Hepatocyte (in vitro differentiated cells): ENCODE results near the gene LRP1B. TPM values are rescaled to one million over a fixed set of nuclear protein-coding genes. Genes with fewer than 3 reads are reported as not detected.

Source experiments
- DNase-seq: peaks from one replicate; pipeline ENCODE4 v3.0.0-alpha.2; 2016; ENCODE audit warnings: low spot score
- H2AFZ ChIP-seq: fragments of 200-600 bp; sonication (generic); 2 replicates; pipeline ENCODE4 v1.6.0; 2016; ENCODE audit warnings: antibody characterized with exemption, mild to moderate bottlenecking
- H3K27ac ChIP-seq: fragments of 200-600 bp; sonication (generic); 2 replicates; pipeline ENCODE4 v1.5.1; 2016; ENCODE audit warnings: mild to moderate bottlenecking
- H3K27me3 ChIP-seq: fragments of 200-600 bp; sonication (generic); 2 replicates; pipeline ENCODE4 v1.6.1; 2016
- H3K36me3 ChIP-seq: fragments of 200-600 bp; sonication (generic); replicated peaks from 2 replicates; pipeline ENCODE4 v1.5.1; 2016; ENCODE audit warnings: low read depth; ENCODE audit not compliant: insufficient read depth
- H3K4me1 ChIP-seq: fragments of 200-600 bp; sonication (generic); 2 replicates; pipeline ENCODE4 v1.5.1; 2016; ENCODE audit warnings: mild to moderate bottlenecking, moderate library complexity; ENCODE audit not compliant: insufficient read depth
- H3K4me2 ChIP-seq: fragments of 200-600 bp; sonication (generic); 2 replicates; pipeline ENCODE4 v1.6.0; 2016
- H3K4me3 ChIP-seq: fragments of 200-600 bp; sonication (generic); 2 replicates; pipeline ENCODE4 v1.5.1; 2016; ENCODE audit warnings: mild to moderate bottlenecking
- H3K79me2 ChIP-seq: fragments of 200-600 bp; sonication (generic); 2 replicates; pipeline ENCODE4 v1.6.0; 2017; ENCODE audit warnings: mild to moderate bottlenecking
- H3K9me2 ChIP-seq: fragments of 200-600 bp; sonication (generic); replicated peaks from 2 replicates; pipeline ENCODE4 v1.6.0; 2017; ENCODE audit warnings: mild to moderate bottlenecking; ENCODE audit not compliant: insufficient read depth
- H3K9me3 ChIP-seq: fragments of 200-600 bp; sonication (generic); 2 replicates; pipeline ENCODE4 v1.5.1; 2016; ENCODE audit warnings: low read depth, mild to moderate bottlenecking
- H4K20me1 ChIP-seq: fragments of 200-600 bp; sonication (generic); 2 replicates; pipeline ENCODE4 v1.6.0; 2016; ENCODE audit warnings: mild to moderate bottlenecking; ENCODE audit not compliant: insufficient read depth, poor library complexity, severe bottlenecking
- EZH2 ChIP-seq: fragments of 200-600 bp; sonication (generic); IDR thresholded peaks from 2 replicates; pipeline ENCODE4 v1.6.1; 2016; ENCODE audit warnings: antibody characterized with exemption, mild to moderate bottlenecking, borderline replicate concordance
- EZH2phosphoT487 ChIP-seq: fragments of 200-600 bp; sonication (generic); IDR thresholded peaks from one replicate; pipeline ENCODE4 v1.6.1; 2018; ENCODE audit warnings: antibody characterized with exemption, mild to moderate bottlenecking, low read depth, moderate library complexity; ENCODE audit not compliant: unreplicated experiment, severe bottlenecking
- WGBS: methylation state at CpG from one replicate; pipeline ENCODE4 v1.1.6; 2016; ENCODE audit warnings: low lambda C conversion rate; ENCODE audit errors: missing lambda C conversion rate; 5-methylcytosine and 5-hydroxymethylcytosine counted together
- polyA plus RNA-seq: library from polyadenylated mRNA; unstranded; fragments of >200 nt; fragmentation: Nextera tagmentation; extraction: Ambion mirVana; gene quantifications from 2 replicates; pipeline ENCODE4 v1.2.1, GENCODE V29; 2016
- total RNA-seq: library from RNA; depleted of rRNA; stranded (reverse); fragments of >200 nt; gene quantifications from 2 replicates; pipeline ENCODE4 v1.2.3, GENCODE V29; 2014
- TF ChIP-seq, protein P1 (sequence below): fragments of 200-600 bp; sonication (generic); IDR thresholded peaks from 2 replicates; pipeline ENCODE4 v1.5.1; 2016; ENCODE audit warnings: antibody characterized with exemption, mild to moderate bottlenecking; ENCODE audit not compliant: poor library complexity

The LRP1B gene
- total and polyA plus RNA-seq, 2 experiments from 2014 or later, result 0.65 to 2.0 TPM

DNA sequence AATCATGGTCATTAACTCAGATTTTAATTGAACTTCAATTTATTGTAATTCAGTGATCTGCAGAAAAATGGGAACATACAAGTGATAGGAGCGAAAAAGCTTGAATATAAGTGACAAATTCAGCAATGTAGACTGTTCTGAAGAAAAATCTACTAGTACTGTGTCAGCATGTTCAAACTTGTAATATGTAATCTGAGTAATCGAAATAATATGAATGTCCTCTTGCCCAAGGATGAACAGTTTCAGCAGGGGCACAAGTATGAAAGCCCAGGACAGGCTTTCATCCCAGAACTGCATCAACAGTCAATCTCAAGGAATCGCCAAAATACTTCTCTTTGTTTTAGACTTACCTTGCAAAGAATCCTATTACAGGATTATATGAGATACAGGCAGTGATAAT, 1110.5 kb downstream of the LRP1B start:
- no peak overlapping the region for H3K4me2 ChIP-seq
- no peaks in the 10 kb centered on the region for H3K4me1 ChIP-seq
- no peaks in the 10 kb centered on the region for H3K9me2 ChIP-seq
- no peaks in the 10 kb centered on the region for H3K9me3 ChIP-seq
- DNase-seq, result no peak
- TF ChIP-seq EZH2phosphoT487, result no peak
- no peak for TF ChIP-seq EZH2
- TF ChIP-seq, protein P1, sequence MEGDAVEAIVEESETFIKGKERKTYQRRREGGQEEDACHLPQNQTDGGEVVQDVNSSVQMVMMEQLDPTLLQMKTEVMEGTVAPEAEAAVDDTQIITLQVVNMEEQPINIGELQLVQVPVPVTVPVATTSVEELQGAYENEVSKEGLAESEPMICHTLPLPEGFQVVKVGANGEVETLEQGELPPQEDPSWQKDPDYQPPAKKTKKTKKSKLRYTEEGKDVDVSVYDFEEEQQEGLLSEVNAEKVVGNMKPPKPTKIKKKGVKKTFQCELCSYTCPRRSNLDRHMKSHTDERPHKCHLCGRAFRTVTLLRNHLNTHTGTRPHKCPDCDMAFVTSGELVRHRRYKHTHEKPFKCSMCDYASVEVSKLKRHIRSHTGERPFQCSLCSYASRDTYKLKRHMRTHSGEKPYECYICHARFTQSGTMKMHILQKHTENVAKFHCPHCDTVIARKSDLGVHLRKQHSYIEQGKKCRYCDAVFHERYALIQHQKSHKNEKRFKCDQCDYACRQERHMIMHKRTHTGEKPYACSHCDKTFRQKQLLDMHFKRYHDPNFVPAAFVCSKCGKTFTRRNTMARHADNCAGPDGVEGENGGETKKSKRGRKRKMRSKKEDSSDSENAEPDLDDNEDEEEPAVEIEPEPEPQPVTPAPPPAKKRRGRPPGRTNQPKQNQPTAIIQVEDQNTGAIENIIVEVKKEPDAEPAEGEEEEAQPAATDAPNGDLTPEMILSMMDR, result no peak
- no peak overlapping the region for H2AFZ ChIP-seq
- 85% methylated on average over 3 of the region's 3 CpGs for WGBS
- no peaks in the 10 kb centered on the region for H3K27me3 ChIP-seq
- H3K4me3 ChIP-seq, result no peak overlapping the region
- no peaks in the 10 kb centered on the region for H3K36me3 ChIP-seq
- no peak overlapping the region for H3K27ac ChIP-seq
- no peaks in the 10 kb centered on the region for H4K20me1 ChIP-seq
- H3K79me2 ChIP-seq, result no peaks in the 10 kb centered on the region

DNA sequence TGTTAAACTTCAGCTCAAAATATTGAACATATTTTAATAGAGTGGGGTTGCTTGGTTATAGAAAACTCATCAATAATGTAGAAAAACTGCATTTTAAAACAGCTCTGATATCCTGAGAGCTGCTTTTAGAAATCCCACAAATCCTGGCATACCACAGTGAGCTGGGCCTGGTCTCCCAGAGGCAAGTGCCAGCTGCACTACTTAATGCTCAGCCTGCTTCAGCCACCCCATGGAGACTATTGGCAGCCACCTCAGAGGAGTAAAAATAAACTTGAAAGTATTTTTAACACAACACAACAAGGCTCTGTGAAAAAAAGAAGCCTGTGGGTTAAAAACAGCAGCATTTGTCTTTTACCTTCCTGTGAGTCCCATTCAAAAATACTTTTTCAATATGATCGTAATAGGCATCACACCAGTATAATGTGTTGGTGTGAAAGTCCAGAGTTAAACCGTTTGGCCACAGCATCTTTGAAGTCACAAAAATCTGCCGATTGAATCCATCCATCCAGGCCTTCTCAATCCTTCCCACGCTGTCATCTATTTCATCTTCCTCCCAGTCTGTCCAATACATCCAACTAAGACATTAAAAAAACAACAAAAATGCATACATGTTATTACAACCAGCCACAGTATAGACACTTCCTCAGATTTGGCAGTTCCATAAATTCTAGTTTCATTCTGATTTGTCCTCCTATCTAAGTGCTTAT, 1115.3 kb downstream of the LRP1B start:
- Histone ChIP-seq H3K4me3 (no peak overlapping the region), H3K9me2 (no peaks in the 10 kb centered on the region), H3K4me1 (no peaks in the 10 kb centered on the region), H3K4me2 (no peak overlapping the region), H3K27ac (no peak overlapping the region), H2AFZ (no peak overlapping the region), H3K36me3 (no peaks in the 10 kb centered on the region), H3K9me3 (no peaks in the 10 kb centered on the region), H3K27me3 (no peaks in the 10 kb centered on the region), H3K79me2 (no peaks in the 10 kb centered on the region), H4K20me1 (no peaks in the 10 kb centered on the region)
- TF ChIP-seq, protein P1, result no peak
- no peak for TF ChIP-seq EZH2phosphoT487
- no peak for TF ChIP-seq EZH2
- no peak for DNase-seq
- 93% methylated on average over 4 of the region's 4 CpGs for WGBS

DNA sequence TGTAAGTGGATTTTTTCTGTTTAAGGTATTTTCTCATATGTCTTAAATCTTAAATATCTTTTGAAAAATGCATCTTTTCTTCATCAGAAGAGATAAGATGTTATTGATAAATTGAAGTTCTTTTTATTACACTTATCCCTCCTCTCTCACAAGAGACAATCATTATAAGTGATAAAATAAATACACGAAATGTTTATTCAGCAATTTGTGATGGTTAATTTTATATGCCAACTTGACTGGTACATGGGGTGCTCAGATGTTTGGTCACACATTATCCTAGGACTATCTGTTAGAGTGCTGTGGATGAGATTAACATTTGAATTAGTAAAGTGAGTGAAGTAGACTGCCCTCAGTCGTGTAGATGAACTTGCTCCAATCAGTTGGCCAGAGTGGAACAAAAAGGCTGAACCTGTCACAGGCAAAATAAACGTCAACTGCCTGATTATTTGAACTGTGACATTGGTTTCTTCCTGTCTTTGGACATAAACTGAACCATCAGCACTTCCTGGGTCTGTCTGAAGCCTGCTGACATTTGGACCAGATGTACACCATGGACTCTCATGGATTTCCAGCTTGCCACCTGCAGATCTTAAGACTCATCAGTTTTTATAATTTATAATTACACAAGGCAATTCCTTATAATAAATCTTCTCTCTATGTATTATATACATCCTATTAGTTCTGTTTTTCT, 1126.7 kb downstream of the LRP1B start:
- Histone ChIP-seq H3K9me3 (no peaks in the 10 kb centered on the region), H3K79me2 (no peaks in the 10 kb centered on the region), H3K27me3 (no peaks in the 10 kb centered on the region), H3K27ac (no peak overlapping the region), H2AFZ (no peak overlapping the region), H3K4me2 (no peak overlapping the region), H3K9me2 (no peaks in the 10 kb centered on the region), H3K4me3 (no peak overlapping the region), H4K20me1 (no peaks in the 10 kb centered on the region), H3K4me1 (no peaks in the 10 kb centered on the region), H3K36me3 (no peaks in the 10 kb centered on the region)
- no peak for DNase-seq
- TF ChIP-seq EZH2 (no peak), EZH2phosphoT487 (no peak)
- TF ChIP-seq, protein P1, result no peak
- WGBS, result 59% methylated on average over 3 of the region's 3 CpGs
